NCI-H146 treated with DMSO at 0.1 percent for 48 hours (cell line): ENCODE results near the gene ZDHHC20.

Experiments
- DNase-seq: peaks from one replicate; lab custom pipeline; 2025; ENCODE audit not compliant: unreplicated experiment; lab: John Stamatoyannopoulos, UW

The ZDHHC20 gene, protein sequence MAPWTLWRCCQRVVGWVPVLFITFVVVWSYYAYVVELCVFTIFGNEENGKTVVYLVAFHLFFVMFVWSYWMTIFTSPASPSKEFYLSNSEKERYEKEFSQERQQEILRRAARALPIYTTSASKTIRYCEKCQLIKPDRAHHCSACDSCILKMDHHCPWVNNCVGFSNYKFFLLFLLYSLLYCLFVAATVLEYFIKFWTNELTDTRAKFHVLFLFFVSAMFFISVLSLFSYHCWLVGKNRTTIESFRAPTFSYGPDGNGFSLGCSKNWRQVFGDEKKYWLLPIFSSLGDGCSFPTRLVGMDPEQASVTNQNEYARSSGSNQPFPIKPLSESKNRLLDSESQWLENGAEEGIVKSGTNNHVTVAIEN

DNA sequence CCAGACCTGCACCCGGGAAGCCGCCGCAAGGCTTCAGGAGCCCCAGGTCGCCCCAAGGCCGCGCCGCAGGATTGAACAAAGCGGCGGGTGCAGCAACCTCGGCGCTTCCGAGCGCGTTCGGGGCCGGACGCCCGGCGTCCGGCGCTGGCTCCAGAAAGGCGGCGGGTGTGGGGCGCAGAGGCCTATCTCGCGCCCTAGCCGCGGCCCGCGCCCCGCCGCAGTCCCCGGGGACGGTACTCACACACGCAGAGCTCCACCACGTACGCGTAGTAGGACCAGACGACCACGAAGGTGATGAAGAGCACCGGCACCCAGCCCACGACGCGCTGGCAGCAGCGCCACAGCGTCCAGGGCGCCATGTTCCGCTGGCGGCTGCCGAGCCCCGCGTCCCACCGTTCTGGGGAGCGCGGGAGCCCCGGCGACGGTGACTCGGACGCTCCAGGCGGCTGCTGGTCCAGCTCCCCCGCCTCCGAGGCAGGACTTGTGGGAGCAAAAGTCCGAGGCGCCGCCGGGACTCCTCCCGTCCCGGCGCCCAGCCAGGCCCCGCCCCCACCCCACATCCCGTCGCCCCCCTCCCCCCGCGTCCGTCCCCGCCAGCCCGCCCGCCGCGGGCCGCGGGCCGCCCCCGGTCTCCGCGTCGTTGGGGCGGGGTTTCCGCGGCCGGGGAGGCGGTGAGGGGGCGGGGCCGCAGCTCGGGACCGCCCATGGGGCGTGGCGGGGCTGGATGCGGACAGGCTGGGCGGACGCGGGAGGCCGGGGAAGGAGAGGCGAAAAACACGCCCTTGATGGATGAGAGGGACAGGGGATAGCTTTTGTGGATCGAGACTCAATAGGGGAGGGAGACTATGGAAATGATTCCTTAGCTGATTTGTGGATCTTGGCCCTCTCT, at the start of gene ZDHHC20:
ZDHHC20 (minus strand) TSS at position 491 of the 889 bp plus-strand sequence; CDS start at position 359, 132 bp downstream.
- peak; percentile 34 for DNase-seq

DNA sequence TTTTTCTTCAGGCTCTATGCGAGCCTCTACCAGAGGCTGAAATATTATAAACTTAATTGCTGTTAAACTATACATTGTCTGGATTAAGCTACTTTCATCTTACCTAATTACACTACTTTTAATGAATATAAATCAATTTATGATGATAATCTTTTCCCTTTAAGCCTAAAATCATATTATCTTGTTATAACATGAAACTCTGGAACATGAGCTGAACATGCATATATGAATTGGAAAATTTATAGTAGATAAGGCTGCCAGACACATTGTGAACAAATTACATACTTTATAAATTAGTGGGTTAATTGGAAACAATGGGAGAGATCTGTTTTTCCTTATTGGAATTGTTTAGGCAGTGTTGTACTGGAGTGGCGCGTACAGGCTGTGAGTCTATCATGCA, 45.3 kb upstream of the ZDHHC20 start:
- no peak for DNase-seq

DNA sequence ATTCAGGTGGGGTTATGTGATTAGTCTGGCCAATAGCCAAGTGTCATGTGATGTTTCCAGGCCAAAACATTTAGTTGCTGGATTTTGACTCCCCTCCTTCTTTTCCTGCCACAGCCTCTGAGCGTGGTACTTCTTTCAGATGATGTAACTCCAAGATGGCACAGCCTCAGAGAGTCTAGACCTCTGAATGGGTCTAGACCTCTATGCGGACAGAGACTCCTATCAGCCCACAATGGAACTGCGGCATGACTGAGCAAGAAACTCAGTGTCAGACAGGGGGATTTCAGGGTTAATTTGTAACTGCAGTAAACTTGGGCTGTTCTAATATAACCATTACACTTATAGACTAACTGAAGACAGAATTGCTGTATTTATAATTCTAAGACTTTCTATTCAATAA, 42.6 kb upstream of the ZDHHC20 start:
- DNase-seq, result no peak

DNA sequence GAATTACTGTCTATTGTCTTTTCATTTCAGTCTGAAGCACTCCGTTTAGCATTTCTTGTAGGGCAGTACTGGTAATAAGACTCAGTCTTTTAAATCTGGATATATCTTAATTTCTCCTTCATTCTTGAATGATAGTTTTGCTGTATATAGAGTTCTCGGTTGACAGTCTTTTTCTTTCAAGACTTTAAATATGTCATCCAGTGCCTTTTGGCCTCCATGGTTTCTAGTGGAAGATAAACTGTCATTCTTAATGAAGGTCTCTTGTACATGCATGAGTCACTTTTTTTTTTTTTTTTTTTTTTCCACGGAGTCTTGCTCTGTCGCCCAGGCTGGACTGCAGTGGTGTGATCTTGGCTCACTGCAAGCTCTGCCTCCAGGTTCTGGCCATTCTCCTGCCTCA, 27.2 kb upstream of the ZDHHC20 start:
- DNase-seq, result no peak

DNA sequence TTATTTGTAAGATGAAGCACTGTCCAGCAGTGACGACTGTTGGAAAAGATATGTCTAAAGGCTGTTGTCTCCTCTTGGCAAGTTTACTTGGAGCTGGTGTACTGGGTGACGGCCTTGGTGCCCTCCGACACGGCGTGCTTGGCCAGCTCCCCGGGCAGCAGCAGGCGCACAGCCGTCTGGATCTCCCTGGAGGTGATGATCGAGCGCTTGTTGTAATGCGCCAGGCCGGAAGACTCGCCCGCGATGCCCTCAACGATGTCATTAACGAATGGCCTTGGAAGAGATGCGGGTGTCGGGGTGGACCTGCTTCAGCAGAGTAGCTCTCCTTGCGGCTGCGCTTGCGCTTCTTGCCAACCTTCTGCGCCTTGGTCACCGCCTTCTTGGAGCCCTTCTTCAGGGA, 24.6 kb upstream of the ZDHHC20 start:
- no peak for DNase-seq

DNA sequence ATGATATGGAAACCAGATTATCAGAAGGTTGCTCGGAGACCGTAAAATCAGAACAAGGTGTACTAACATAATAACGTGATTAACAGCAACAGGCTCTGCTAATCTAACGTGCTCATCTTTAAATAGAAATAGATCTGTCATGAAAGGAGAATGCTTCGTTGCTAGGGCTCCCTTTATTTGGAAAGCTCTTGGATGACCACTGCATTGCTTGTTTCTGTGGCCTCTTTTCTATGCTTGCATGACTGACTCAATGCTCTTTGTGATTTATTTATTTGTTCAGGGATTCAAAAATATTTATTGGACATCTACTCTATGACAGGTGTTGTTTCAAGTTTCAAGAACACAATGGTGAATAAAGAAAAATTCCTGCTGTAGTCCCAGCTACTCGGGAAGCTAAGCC, 22.3 kb upstream of the ZDHHC20 start:
- DNase-seq, result no peak

DNA sequence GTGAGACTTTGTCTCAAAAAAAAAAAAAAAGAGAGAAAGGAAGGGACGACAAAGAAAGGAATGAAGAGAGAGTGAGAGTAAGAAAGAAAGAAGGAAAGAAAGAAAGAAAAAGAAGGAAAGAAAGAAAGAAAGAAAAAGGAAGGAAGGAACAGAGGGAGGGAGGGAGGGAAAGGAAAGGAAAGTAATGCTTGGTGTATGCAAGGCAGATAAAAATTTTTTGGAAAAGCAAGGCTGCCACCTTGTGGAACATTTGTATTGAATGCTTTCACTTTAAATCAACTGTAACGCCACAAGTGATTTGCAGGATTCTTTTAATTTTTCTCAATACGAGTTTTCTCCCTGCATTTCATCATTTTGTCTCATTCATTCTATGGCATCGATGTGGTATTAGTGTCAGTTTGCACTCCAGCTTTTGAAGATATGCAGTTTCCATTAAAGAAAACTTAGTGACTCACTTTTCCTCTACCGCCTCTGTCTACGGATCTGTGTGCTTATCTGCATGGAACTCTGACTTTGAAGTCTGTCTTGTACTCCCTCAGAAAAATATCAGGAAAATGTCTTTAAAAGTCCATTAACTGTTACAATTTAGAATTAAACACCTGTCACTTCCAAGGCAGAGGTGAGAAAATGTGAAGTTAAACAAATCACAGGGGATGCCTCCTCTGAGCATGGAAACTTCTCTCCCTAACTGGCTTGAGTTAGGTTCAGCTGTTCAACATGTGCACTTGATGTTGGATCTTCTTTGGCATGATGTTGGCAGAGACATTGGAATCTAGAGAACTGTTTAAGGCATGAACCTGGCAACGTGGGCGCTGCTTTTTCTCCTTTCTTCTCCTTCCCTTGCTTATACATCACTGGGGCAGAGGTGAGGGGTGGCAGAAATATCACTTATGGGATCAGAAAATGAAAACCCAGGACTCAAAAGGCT, 20.0 kb upstream of the ZDHHC20 start:
- peak; percentile 40 for DNase-seq

DNA sequence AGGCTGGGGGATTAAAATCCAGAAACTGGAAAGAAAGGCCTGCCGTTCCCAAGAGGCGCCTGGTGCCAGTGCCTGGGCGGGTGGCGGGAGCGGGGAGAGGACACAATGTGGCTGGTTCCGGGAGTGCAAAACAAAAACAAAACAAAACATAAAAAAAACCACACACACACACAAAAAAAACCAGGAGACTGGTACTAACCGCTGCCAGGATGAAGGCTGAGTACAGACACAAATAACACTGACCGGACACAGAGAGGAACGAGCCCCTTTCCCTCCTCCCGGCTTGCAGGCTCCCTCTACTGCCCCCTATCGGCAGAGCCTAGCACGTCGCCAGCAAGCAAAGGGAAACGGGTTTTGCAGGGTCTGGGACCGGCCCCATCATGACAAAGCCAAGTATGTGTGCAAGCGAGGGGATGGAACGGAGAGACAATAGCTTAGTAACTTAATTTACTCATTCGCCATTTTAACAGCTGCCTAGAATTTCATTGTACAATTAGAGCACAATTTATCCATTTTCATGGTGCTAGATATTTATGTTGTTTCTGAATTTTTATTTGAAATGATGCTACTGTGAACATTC, 17.9 kb upstream of the ZDHHC20 start:
- DNase-seq, result peak; percentile 38

DNA sequence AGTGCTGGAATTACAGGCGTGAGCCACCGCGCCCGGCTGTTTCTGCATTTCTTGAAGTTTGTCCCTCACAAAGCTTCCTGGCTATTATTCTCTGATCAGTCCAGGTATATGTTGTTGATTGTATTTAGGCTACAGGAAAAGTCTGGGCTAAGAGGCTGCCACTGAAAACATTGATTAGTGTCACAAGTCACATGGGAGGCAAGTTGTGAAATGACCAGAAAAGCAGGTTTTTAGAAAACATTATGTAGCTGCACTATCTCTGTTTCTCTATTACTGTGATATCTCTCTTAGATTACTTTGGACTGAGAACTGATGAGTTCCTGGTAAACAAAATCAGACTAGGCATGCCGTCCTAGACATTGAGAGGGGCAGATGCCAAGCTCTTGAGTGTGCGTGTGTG, 16.0 kb upstream of the ZDHHC20 start:
- DNase-seq, result no peak

DNA sequence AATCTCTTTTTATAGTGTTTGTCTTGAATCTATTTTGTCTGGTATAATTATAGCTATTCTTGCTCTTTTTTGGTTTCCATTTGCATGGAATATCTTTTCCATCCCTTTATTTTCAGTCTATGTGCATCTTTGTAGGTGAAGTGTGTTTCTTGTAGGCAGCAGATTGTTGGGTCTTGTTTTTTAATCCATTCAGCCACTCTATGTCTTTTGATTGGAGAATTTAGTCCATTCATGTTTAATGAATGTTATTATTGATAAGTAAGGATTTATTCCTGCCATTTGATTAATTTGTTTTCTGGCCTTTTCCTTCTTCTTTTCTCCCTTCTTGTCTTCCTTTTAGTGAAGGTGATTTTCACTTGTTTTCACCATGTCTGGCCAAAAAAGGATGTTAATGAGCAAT, 11.7 kb upstream of the ZDHHC20 start:
- no peak for DNase-seq

DNA sequence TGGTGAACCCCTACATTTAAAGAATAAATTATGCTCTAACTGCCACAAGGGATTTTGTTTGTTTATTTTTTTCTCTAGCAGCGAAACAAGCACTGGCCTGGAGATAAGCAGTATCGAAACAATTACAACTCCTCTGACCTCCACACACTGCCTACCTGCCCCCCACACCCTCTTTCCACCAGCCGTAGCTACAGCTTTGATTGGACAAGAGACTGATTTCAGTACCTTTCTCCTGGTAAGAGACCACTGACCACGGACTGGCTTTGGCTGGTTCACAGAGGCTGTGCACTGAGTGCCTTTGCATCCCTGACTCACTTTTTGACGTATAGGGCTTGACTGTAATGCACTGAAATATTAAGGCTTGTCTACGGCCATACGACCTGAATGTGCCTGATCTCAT, 7.4 kb upstream of the ZDHHC20 start:
- no peak for DNase-seq

DNA sequence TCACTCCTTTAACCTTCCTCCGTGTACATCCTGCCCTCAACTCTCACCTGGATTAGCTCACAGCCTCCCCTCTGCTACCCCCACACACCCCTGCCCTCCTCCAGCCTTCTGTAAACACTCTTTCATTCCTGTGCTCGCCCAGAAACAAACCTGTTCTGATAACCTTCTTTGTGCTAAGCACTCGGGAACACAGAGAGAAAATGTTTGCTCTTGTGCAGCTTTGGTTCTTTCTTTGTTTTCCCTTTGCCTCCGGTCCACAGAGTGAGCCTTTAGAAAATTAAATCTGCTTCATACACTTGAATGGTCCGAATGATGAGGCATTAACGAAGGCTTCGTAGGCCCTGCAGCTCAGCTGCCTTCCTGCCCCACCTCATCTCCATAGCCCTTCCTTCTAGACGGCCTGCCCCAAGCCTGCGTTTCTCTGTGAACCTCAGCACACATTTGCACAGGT, 6.6 kb upstream of the ZDHHC20 start:
- DNase-seq, result peak; percentile 32

DNA sequence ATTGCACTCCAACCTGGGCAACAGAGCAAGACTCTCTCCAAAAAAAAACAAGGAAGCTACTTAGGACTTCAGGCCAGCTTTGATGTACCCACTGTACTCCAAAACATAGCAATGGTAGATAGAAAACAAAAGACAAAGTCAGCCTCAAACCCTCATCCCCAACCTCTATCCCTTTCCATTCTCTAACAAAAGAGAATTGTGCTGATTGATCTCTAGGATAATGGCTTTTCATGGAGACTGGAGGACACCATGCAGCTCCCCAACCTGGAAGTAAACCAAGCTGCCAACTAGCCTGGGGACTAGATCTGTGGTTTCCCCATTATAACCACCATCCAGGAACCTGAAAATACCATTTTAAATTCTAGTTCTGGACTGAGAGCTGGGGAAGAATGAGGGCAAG, 4.3 kb upstream of the ZDHHC20 start:
- DNase-seq, result no peak

DNA sequence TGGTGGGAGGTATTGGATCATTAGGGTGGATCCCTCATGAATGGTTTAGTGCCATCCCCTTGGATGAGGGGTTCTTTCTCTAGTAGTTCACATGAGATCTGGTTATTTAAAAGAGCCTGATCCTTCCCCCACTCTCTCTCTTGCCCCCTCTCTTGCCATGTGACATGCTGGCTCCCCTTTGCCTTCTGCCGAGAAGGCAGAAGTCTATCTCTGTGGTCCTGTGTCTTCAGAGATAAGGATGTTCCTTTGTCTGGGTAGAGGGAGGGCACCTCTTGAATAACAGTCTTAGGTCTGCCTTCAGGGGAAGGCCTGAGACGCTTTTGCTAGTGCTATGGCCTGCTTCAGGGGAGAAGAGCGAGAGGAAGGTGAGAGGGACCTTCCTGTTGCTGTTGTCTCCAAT, 2.0 kb upstream of the ZDHHC20 start:
- DNase-seq, result no peak

DNA sequence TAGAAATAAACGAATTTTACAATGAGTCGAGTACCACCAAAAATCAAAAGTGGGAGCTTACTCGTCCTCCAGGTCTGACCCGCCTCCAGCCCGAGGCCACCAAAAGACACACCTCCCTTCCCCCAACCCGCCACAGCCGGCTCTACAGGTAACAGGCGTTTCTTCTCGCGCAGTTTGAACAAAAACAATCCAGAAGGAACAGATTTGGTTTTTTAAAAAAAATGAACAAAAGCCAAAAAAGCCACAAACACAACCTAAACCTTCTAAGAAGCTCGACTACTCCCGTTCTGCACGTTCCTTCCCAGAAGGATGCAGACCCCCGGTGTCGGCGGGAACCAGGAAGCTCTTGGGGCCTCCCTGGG, 671 bp downstream of the ZDHHC20 start:
- DNase-seq, result peak; percentile 27

DNA sequence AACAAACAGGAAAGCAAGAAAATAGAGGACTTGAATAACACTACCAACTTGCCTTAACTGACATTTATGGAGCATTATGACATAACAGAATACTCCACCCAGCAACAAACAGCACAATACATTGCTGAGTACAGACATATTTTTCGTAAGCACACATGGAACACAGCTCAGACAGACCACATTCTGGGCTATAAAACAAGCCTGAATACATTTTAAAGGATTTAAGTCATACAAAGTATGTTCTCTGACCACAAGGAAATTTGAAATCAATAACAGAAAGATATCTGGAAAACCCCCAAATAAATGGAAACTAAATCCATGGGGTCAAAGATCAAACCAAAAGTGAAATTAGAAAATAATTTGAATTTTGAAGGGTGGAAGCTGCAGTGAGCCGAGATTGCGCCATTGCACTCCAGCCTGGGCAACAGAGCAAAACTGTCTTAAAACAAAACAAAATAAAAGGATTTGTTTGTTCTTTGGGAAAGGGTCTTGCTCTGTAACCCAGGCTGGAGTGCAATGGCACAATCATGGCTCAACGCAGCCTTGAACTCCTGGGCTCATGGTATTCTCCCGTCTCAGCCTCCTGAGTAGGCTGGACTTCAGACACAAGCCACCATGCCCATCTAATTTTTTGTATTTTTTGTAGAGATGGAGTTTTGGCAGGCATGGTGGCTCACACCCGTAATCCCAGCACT, 5.6 kb downstream of the ZDHHC20 start:
- DNase-seq, result no peak

DNA sequence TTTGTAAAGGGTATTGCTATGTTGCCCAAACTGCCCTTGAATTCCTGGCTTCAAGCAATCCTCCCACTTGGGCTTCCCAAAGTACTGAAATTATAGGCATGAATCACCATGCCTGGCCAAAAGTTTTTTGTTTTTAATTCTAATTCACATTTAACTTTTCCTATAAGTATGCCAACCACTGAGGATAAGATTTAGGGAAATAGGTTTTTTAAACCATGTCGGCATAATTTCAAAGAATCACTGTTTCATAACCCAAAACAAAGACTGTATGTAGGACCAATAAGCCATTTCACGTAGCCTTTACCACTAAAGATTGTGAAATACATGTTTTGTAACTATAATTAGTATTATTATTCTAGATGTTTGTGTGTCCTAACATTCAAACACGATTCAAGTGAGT, 8.2 kb downstream of the ZDHHC20 start:
- DNase-seq, result no peak

DNA sequence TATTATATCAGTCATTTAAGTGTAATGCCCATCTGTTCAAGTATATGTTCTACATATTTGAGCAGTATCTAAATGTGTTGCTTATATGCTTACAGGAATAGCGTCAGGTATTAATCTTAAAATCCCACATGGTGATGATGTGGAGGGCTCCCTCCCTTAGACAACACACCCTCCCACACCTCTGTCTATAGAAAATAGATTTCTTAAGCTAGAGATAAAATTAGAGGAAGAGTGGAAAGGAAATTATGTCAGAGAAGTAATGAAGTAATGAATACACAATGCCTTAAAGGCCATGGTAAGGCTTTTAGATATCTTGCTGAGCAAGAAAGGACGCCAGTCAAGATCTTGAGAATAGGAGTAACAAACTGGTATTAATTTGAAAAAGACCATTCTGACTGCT, 12.4 kb downstream of the ZDHHC20 start:
- DNase-seq, result no peak

DNA sequence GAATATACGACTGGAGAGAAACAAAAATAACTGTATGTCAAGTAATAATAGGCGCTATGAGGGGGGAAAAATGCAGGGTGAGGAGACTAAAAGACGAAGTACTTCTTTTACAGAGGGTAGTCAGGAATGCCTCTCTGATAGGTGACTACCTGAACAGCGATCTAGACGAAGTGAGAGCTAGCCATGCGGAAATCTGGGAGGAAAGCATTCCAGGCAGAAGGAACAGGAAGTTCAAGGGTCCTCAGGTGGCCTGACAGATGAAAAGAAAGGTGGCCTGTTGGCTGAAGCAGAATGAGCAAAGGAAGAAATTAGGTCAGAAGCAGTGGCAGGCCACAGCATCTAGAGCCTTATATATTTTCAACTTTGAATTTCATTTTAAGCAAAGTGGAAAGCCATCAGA, 13.3 kb downstream of the ZDHHC20 start:
- DNase-seq, result no peak

DNA sequence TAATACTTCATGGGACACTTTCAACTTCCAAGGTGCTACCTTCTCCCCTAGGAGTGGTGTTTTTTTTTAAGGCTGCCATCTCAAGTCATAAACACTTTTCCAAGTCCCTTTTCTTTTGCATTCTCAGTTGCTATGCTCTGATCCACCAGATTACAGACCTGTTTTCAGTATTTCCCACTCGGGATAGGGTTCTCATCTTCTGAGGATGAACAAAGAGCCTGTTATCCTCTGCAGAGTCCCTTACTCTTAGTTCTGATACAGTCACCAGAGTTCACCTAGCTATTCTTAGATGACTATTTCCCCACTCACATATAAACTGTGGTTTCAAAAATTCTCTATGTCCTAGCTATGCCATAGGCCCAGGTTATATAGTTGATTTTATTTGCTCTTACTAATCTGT, 15.9 kb downstream of the ZDHHC20 start:
- DNase-seq, result no peak
